HG02588 (cell line): ENCODE results near the gene G3BP2.
"Not testable (repeated sequence)": the region's sequence is repeated elsewhere in the genome, so short reads cannot be mapped to it uniquely, and the experiment has no call there.

ENCODE experiments used
- ATAC-seq: cut with Tn5 transposase; IDR thresholded peaks from one replicate; pipeline ENCODE4 v1.9.1; 2021; ENCODE audit warnings: mild to moderate bottlenecking, moderate library complexity; ENCODE audit not compliant: unreplicated experiment

The G3BP2 gene

DNA sequence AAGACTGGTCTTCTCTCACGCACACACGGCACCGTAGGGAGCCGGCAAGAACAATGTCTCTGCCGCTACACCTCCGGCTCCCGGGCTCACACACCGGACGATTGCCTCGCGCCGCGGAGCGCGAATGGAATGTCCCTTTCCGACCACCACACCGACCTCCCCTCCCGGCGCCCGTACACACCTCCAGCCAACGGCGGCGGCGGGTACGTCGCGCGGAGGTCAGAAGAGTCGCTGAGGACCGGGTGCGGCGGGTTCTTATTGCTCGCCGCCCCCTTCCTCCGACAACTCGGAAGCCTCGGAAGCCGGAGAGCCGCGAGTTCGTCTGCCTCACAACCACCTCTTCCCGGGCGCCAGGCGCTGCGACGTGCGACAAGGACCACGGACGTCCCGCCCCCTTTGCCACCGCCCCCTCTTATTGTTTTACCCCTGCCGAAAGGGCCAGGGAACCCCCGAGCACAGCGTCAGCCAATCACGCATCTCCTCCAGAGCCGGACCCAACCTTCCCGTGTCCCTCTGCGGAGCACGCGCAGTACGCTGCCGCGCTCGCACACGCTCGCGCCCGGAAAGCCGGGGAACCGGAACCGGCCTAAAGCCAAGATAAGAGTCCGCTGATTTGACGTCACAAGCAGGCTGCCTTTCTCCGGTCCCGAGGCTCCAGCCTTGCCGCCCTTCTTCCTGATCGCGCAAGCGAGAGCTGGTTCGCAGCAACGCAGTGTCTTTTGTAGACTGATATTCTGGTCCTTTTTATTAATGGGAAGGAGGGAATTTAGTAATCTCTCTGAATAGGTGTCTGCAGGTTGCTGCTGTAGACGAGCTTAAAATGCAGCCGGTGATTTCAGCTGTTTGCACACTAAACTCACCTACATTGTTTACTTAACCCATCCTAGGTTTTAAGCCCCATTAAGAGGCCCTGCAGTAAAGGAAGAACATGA is at the start of gene G3BP2:
TSS of gene G3BP2 (minus strand) at position 385 of the 932 bp plus-strand sequence. CDS start 11,386 bp downstream, outside the sequence.
- ATAC-seq = peak; percentile 93

- ATAC-seq = no peak
These were observed 49.2 kb upstream of the G3BP2 start for GRCh38 chr4:75722417-75722816.

DNA sequence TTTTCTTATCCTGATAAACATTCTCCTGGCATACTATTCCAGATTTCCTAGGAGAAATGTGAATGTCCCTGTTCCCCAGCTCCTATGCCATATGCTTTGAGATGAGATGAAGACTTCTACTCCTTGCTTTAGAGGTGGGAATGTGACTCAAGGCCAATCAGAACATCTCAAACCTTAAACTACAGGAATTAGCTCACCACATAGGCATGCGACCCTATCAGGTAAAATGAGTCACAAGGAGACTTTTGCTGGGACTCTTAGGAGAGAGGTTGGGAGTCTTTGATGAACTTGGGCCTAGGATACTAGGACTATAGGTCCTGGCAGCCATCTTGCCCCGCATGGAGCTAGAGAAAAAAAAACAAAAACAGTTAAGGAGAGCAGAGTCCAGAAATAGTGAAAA is 45.3 kb upstream of the G3BP2 start:
- ATAC-seq = no peak

- no peak for ATAC-seq
These were observed 44.2 kb upstream of the G3BP2 start for GRCh38 chr4:75717408-75717807.

DNA sequence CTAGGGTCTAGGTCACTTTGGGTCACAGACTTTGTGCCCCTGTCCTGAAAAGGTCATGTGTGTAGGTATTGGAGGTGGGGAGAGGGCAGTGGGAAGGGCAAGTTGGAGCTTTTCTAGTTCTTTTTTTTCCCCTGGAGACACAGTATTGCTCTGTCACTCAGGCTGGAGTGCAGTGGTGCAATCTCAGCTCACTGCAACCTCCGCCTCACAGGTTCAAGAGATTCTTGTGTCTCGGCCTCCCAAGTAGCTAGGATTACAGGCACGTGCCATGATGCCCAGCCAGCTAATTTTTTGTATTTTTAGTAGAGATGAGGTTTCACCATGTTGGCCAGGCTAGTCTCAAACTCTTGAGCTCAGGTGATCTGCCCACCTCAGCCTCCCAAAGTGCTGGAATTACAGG is 42.8 kb upstream of the G3BP2 start:
- not testable (repeated sequence) for ATAC-seq

DNA sequence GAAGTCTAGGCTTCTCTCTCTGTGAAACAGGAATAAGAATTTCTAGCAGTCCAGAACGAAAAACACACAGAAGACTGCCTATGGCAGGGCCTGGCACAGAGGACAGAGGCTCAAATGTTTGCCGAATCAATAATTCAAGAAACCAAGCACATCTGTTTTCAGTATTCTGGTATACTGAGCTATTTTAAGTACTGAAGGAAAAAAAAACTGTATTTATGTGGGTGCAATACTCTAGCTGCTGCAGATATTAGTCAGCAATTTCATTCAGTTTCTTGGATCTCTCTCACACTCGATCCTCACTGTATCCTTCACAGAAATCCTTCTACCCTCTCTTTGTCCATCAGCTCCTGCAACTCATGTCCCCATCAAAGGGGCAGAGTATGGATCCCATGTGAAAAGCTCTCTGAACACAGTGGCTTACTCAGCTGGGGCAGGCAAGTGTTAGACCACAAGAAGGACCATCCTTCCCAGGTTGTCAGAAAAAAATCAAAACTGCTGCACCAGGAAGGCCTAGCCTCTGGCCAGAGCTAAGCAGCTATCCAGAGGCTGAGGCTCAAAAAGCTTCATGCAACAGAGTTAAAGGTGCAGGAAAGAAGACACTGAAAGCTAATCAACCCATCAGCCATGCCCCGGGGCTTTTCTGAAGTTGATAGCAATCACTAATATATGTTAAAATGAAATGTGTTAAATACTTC is 42.0 kb upstream of the G3BP2 start:
- no peak for ATAC-seq

GRCh38 chr4:75714704-75715103 is 41.5 kb upstream of the G3BP2 start:
- ATAC-seq = no peak

DNA sequence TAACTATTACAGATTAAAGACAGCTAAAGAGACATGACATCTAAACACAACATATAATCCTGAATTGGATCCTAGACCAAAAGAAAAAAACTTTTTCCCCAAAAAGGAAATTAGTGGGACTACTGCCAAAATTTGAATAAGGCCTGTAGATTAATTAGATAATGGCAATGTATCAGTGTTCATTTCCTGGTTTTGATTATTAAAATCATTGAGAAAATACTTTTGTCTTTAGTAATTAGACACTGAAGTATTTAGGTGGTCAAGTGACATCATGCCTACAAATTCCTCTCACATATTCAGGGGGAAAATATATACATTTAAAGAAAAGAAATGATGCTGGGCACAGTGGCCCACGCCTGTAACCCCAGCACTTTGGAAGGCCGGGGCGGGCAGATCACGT is 40.8 kb upstream of the G3BP2 start:
- no peak for ATAC-seq

DNA sequence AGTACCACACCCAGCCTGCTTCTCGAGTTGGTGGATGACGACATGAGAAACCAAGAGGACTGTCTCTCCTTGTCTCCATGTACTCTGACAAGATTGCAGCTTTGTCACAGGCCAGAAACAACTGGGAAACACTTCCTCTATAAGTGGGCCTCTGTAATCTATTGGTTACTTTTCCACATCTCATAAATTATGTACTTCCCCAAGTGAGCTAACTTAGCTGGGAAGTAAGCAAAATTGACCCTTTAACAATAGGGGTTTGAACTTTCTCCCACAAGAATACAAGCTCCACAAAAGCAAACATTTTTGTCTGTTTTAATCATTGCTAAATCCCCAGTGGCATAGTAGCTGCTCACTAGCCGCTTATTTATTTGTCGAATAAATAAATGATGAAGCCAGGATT is 37.0 kb upstream of the G3BP2 start:
- ATAC-seq = no peak

- ATAC-seq = no peak
These were observed 35.0 kb upstream of the G3BP2 start for GRCh38 chr4:75708218-75708691.

GRCh38 chr4:75705198-75705977 is 32.2 kb upstream of the G3BP2 start:
- ATAC-seq = no peak

DNA sequence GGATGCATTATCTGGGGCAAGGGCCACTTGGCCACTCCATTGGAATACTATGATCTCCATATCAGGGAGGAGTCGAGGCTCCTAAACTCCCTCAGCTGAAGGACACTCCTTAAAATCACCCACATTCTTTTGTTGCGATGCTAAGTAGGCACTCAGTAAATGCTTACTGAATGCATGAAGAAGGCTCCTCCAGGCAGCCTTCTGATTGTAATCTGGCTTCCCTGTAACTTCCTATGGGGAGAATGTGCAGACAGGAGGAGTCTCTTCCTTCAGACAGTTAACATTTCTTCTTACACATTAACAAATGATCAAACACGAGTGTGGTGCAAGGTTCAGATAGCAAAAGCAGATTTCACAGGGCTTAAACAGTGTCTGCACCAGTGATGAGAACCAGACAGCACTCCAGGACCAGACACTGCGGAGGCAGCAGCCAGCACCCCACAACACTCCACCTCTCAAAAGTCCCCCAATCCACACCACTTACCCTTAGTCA is 29.8 kb upstream of the G3BP2 start:
- ATAC-seq = no peak

- ATAC-seq = no peak
These were observed 26.1 kb upstream of the G3BP2 start for GRCh38 chr4:75699299-75699698.

GRCh38 chr4:75698963-75699228 is 25.7 kb upstream of the G3BP2 start:
- peak; percentile 38 for ATAC-seq

DNA sequence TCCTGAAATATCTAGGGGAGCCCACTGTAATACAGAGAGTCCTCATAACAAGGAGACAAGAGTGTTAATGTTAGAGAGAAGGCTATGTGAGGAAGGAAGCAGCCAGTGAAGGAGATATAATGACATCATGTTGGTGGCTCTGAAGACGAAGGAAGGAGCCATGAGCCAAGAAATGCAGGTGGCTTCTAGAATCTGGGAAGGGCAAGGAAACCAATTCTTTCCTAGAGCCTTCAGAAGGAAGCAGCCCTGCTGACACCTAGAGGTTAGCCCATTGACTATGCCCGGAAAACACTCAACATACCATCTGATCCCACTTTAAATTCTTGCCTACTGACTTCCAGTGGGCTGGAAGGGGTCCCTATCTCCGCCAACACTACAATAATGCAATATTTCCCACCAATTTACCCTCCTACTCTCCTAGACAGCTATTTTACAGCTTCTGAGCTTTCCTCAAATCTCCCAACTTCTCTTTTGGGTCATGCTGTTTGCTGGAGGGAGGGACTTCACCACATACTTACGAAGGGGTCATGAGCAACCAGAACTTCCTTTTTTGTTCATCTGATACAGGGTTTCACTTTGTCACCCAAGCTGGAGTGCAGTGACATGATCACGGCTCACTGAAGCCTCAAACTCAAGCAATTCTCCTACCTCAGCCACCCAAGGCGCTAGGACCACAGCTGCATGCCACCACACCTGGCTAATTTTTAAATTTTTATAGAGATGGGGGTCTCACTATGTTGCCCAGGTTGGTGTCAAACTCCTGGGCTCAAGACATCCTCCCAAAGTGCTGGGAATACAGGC is 25.2 kb upstream of the G3BP2 start:
- peak; percentile 95 for ATAC-seq

- ATAC-seq = no peak
These were observed 23.4 kb upstream of the G3BP2 start for GRCh38 chr4:75696581-75696980.

- ATAC-seq = no peak
These were observed 22.9 kb upstream of the G3BP2 start for GRCh38 chr4:75696071-75696470.

DNA sequence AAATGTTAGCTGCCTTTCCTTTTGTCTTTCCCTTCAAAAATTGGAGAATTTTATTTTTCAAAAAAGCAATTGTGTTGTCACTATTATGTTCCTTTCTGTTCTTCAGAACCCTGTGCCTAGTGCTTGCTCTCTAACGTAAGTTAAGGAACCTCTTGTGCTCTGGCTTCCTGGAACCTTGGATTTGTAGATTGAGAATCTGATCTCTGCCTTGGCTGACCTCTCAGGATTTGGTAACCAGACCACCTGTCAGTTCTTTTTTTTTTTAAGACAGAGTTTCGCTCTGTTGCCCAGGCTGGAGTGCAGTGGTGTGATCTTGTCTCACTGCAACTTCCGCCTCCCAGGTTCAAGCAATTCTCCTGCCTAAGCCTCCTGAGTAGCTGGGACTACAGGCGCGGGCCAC is 18.9 kb upstream of the G3BP2 start:
- ATAC-seq = not testable (repeated sequence)

DNA sequence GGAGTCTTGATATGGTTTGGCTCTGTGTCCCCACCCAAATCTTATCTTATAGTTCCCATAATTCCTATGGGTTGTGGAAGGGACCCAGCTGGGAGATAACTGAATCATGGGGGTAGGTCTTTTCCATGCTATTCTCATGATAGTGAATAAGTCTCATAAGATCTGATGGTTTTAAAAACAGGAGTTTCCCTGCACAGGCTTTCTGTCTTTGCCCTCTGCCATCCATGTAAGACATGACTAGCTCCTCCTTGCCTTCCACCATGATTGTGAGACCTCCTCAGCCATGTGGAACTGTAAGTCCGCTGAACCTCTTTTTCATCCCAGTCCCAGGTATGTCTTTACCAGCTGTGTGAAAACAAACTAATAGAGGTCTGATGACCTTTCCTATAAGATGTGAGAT is 13.9 kb upstream of the G3BP2 start:
- ATAC-seq = not testable (repeated sequence)

GRCh38 chr4:75686346-75686745 is 13.1 kb upstream of the G3BP2 start:
- ATAC-seq = no peak
